Esophagus mucosa (tissue), 1 donor: ENCODE measurements around the gene ZNF318. TPM values are rescaled to one million over a fixed set of nuclear protein-coding genes. Genes with fewer than 3 reads are reported as not detected.

Experiments used
- ATAC-seq: fragments of 200-7000 bp; cut with Tn5 transposase; one replicate; pipeline ENCODE4 v1.9.1; 2020
- total RNA-seq: library from RNA; stranded (reverse); gene quantifications from one replicate; pipeline ENCODE4 v1.2.4, GENCODE V29; 2023
- donor health status: DM: yes; HTN: yes; CAD: no.

The ZNF318 gene
- total RNA-seq, 1 donor from 2014 or later = 5.0 TPM

GRCh38 chr6:43301081-43301870 lies 68.2 kb downstream of the ZNF318 start:
- no peak for ATAC-seq

GRCh38 chr6:43299338-43300293 lies 69.8 kb downstream of the ZNF318 start:
- ATAC-seq = no peak

- no peak for ATAC-seq
These were observed 70.7 kb downstream of the ZNF318 start for GRCh38 chr6:43298565-43299337.

- no peak for ATAC-seq
These were observed 71.5 kb downstream of the ZNF318 start, which contains the start of gene SLC22A7 for GRCh38 chr6:43297644-43298564. TSS of gene SLC22A7 (plus strand) at chr6:43298260. CDS start at chr6:43298359, 99 bp downstream.

- ATAC-seq = no peak
These were observed 72.5 kb downstream of the ZNF318 start for GRCh38 chr6:43296780-43297497.

GRCh38 chr6:43295456-43295855 lies 74.0 kb downstream of the ZNF318 start:
- no peak for ATAC-seq

GRCh38 chr6:43294536-43294935 lies 74.9 kb downstream of the ZNF318 start:
- no peak for ATAC-seq

GRCh38 chr6:43293698-43294097 lies 75.7 kb downstream of the ZNF318 start:
- no peak for ATAC-seq

- ATAC-seq = no peak
These were observed 76.6 kb downstream of the ZNF318 start for GRCh38 chr6:43292763-43293318.

GRCh38 chr6:43292341-43292740 lies 77.1 kb downstream of the ZNF318 start:
- ATAC-seq = no peak

GRCh38 chr6:43291708-43292107 lies 77.7 kb downstream of the ZNF318 start:
- no peak for ATAC-seq

GRCh38 chr6:43290905-43291355 lies 78.5 kb downstream of the ZNF318 start:
- no peak for ATAC-seq

- ATAC-seq = no peak
These were observed 79.0 kb downstream of the ZNF318 start for GRCh38 chr6:43290339-43290904.

GRCh38 chr6:43287717-43288679 lies 81.4 kb downstream of the ZNF318 start:
- ATAC-seq = no peak

GRCh38 chr6:43286980-43287716 lies 82.3 kb downstream of the ZNF318 start:
- ATAC-seq = no peak

GRCh38 chr6:43286456-43286979 lies 82.9 kb downstream of the ZNF318 start:
- ATAC-seq = no peak
